SIG-M5 treated with dmso at 0.1 percent for 504 hours (cell line): ENCODE data around the gene C20orf204.
A peak's percentile ranks its signal among the peaks of the same experiment; 100 is the strongest.

Experiments
- DNase-seq: peaks from one replicate; lab custom pipeline; 2025; ENCODE audit not compliant: unreplicated experiment; lab: John Stamatoyannopoulos, UW

C20orf204 gene

GRCh38 chr20:64025826-64026412 is 10.1 kb upstream of the C20orf204 start:
- DNase-seq = no peak

DNA sequence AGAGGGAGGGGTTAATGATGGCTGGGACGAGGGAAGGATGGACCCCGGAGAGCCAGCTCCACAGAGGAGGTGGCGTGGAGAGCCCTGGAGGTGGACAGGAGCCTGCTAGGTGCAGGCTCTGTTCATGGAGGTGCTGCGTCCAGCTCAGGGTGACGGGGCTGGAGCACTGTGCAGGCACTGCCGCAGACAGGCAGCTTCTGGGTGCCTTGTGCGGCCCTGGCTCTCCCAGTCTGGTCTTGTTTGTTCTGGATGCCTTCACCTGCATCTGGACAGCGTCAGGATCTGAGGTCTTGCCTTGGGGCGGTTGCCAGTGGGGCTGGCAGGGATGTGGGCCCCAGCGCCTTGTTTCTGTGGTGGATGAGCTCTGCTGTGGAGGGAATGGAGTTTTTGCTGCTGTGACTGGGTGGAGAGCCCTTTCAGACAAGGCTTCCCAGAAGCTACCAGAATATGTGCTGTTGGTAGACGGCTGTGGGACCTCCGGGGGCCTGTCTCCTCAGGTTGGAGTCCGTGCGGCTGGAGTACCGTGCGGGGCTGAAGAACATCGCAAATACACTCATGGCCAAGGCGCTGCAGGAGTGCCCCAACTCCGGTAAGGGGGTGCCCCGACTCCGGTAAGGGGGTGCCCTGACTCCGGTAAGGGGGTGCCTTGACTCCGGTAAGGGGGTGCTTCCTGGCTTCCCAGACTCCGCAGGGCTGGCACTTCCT is 7.8 kb upstream of the C20orf204 start:
- no peak for DNase-seq

DNA sequence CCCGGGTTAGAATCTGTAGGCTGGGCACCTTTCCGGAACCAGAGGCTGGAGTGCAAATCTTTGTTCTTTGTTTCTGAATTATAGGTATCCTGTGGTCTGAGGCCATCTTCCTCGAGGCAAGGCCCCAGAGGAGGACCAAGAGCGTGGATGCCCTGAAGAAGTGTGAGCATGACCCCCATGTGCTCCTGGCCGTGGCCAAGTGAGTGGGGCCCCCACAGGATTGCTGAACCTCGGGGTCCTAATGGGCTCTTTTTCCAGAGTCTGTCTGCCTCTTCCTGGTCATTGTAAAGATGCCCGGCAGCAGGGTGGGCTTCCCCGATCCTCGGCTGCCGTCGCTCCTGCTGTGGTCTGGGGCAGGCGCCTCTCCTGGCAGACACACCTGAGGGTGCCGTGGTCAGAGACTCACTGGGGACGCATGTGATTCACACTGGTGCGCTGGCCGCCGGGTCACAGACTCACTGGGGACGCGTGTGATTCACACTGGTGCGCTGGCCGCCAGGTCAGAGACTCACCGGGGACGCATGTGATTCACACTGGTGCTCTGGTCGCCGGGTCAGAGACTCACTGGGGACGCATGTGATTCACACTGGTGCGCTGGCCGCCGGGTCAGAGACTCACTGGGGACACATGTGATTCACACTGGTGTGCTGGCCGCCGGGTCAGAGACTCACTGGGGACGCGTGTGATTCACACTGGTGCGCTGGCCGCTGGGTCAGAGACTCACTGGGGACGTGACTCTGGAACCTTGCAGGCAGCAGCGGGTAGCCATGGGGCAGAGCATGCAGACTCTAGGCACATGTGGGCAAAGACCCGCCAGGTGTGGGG is 6.5 kb upstream of the C20orf204 start:
- DNase-seq = no peak

DNA sequence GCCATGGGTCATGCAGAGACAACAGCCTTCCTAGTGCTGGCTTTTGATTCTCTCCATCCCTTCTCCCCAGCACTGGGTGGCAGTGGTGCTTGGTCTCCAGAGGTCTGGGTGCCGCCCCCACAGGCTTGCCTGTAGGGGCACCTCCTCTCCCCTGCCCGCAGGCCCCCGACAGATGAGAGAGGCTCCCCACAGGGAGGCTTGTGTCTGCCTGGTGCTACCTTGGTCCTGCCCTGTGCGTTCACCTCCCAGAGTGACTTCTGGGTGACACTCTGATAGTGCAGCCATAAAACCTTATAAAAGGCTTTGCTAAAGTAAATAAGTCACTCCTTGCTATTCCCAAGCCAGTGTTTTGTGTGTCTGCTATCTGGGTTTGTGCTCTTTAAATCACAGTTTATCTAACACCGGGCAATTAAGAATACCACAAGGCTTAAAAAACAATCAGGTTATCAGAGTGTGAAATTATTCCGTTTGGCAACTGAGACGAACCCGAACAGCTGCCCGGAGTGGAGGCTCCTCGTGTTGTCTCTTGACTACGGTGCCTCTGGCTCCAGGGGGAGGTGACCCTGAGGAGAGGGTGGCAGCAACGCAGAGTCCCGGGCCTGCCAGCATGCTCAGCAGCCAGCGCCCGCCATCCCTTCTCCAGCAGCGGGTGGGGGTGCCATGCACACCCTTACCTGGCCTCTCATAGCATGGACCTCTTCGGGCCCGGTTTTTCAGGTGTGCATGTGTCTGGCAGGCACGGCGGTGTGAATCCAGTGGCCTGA is 5.4 kb upstream of the C20orf204 start:
- no peak for DNase-seq

GRCh38 chr20:64031822-64032314 is 4.1 kb upstream of the C20orf204 start:
- DNase-seq = no peak

DNA sequence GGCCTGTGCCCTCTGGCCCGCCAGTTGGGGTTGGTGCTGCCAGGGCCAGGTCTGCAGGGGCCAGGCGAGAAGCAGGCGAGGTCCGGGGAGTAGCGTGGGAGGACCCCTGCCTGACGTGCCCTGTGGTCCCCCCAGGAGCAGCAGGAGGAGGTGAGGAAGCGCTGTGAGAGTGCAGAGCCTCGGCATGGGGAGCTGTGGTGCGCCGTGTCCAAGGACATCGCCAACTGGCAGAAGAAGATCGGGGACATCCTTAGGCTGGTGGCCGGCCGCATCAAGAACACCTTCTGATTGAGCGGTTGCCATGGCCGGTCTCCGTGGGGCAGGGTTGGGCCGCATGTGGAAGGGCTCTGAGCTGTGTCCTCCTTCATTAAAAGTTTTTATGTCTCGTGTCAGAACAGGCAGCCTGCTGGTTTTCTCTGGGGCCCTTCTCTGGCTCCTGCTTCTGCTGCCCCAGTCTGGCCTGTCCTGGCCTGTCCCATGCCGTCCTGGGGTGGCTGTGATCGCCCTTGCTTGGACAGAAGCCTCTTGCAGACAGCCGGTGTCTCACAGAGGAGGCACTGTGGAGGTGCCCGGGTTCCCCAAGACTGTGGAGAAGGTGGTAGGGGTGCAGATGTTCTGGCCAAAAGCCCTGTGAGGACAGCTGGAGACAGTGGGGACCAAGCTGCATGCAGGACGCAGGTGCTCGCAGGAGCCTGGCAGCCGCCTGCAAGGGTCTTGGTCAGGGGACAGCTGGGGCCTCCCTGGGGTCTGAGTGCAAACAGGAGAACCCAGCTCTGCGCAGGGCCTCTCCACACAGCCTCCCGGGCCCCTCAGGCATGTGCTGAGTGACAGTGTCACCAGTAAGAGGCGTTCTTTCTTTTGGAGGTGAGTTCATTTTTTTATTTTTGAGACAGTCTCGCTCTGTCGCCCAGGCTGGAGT is 3.0 kb upstream of the C20orf204 start:
- DNase-seq = no peak

- DNase-seq = no peak
These were observed 1.9 kb upstream of the C20orf204 start for GRCh38 chr20:64033981-64034493.

GRCh38 chr20:64035066-64035932 is 683 bp upstream of the C20orf204 start:
- no peak for DNase-seq

GRCh38 chr20:64036346-64037198 is 590 bp downstream of the C20orf204 start:
- DNase-seq = no peak

GRCh38 chr20:64037199-64037497 is 1.2 kb downstream of the C20orf204 start:
- DNase-seq = no peak

- DNase-seq = no peak
These were observed 1.7 kb downstream of the C20orf204 start for GRCh38 chr20:64037498-64038213.

DNA sequence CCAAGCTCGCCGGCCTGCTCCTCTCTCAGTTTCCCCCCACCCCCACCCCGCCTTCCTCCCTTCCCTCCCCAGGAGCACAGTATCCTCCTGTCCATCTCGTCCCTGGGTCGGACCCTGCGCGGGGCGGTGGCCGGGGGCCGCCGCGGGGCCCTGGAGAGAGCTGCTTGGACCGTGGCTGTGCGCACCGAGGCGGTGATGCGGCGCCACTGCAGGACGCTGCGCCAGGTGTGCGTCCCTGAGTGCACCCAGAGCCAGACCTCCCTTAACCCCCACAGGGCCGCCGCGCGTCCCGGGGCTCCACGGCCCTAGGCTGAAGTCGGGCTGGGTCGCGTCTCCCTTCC is 2.2 kb downstream of the C20orf204 start:
- no peak for DNase-seq

DNA sequence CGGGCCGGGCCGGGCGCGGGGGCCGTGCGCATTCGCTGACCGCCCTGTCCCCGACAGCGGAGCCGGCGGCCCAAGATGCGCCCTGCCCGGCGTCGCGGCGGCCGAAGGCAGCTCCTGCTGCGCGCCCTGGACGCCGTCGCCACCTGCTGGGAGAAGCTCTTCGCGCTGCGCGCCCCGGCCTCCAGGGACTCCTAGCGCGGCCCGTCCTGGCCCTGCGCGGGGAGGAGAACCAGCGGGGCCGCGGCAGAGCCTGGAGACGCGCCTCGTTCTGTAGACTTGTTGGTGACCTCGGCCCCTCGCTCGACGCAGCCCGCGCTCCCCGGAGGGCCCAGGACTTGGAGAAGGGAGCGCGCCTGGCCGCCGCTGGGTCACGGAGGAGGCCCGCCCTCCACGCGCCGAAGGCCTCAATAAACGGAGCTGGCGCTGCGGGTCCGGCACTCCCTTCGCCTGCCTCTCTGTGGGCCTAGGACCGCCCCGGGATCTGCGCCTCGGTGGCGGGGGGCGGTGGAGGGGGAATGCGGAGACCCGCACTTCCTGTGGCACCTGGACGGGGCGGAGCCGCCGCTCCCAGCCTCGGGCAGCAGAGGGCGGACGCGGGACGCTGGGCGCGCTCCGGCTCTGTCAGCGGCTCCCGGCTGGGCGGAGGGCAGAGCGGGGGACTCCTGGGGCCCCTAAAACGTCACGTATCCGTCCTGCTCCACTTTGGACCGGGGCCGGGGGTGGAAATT is 2.7 kb downstream of the C20orf204 start:
- peak; percentile 71 for DNase-seq

GRCh38 chr20:64039293-64040160 is 3.5 kb downstream of the C20orf204 start:
- no peak for DNase-seq

- DNase-seq = no peak
These were observed 4.5 kb downstream of the C20orf204 start for GRCh38 chr20:64040231-64041039.
